Lower leg skin (tissue), 3 donors: ENCODE measurements around the gene PTCSC3.

Source experiments
- CTCF ChIP-seq, 3 donors: fragments of 450-650 bp; IDR thresholded peaks; one replicate each; pipeline ENCODE4 v1.5.1; 2016; ENCODE audit warnings: antibody characterized with exemption in 3 of 3, mild to moderate bottlenecking in 3 of 3, moderate library complexity in 2 of 3
- POLR2A ChIP-seq, 2 donors: fragments of 450-650 bp; IDR thresholded peaks; one replicate each; pipeline ENCODE4 v1.6.1; 2016 to 2017; ENCODE audit warnings: antibody characterized with exemption in 2 of 2, mild to moderate bottlenecking in 1 of 2, moderate library complexity in 1 of 2

GRCh38 chr14:36212987-36213386, 36.5 kb upstream of the PTCSC3 start:
- TF ChIP-seq CTCF (IDR thresholded peaks at IDR 0.05): no peak
- TF ChIP-seq POLR2A (IDR thresholded peaks at IDR 0.05): no peak
